Neuronal stem cell (in vitro differentiated cells): Measurements from ENCODE around the gene CREB5.

Experiments used
- DNase-seq: peaks from one replicate; pipeline ENCODE4 v3.0.0-alpha.2; 2013; ENCODE audit warnings: low spot score
- H2AFZ ChIP-seq: one replicate; pipeline ENCODE4 v1.6.1; 2013; ENCODE audit warnings: mild to moderate bottlenecking, low read length, inconsistent platforms
- H2AK5ac ChIP-seq: 2 replicates; pipeline ENCODE4 v1.6.1; 2013; ENCODE audit warnings: low read depth, mild to moderate bottlenecking, inconsistent platforms, low read length, moderate library complexity, mixed read lengths
- H2BK120ac ChIP-seq: 2 replicates; pipeline ENCODE4 v1.6.1; 2013; ENCODE audit warnings: low read depth, mild to moderate bottlenecking, inconsistent platforms, low read length, moderate library complexity, mixed read lengths
- H2BK12ac ChIP-seq: one replicate; pipeline ENCODE4 v1.6.1; 2013; ENCODE audit warnings: low read length, inconsistent platforms
- H2BK15ac ChIP-seq: 2 replicates; pipeline ENCODE4 v1.6.1; 2013; ENCODE audit warnings: mild to moderate bottlenecking, low read length, inconsistent platforms, mixed read lengths
- H2BK5ac ChIP-seq: one replicate; pipeline ENCODE4 v1.6.1; 2013; ENCODE audit warnings: inconsistent platforms, mild to moderate bottlenecking, low read length, moderate library complexity
- H3K14ac ChIP-seq: one replicate; pipeline ENCODE4 v1.6.1; 2013; ENCODE audit warnings: low read length, inconsistent platforms
- H3K18ac ChIP-seq: 2 replicates; pipeline ENCODE4 v1.6.1; 2013; ENCODE audit warnings: low read length, inconsistent platforms
- H3K23ac ChIP-seq: 2 replicates; pipeline ENCODE4 v1.6.1; 2013; ENCODE audit warnings: low read depth, mild to moderate bottlenecking, mixed read lengths, low read length, inconsistent platforms; ENCODE audit not compliant: poor library complexity
- H3K27ac ChIP-seq: replicated peaks from 3 replicates; pipeline ENCODE4 v1.5.1; 2013; ENCODE audit warnings: low read length, inconsistent platforms
- H3K27me3 ChIP-seq, 3 experiments: 2 replicates each; pipeline ENCODE4 v1.6.1; 2013; ENCODE audit warnings: low read length in 3 of 3, mild to moderate bottlenecking in 2 of 3, inconsistent platforms in 1 of 3, low read depth in 1 of 3, mixed read lengths in 1 of 3, moderate library complexity in 1 of 3; ENCODE audit not compliant: control insufficient read depth in 3 of 3, insufficient read depth in 3 of 3
- H3K36me3 ChIP-seq, 2 donors: replicated peaks in 1 of 2; 2 replicates each; pipeline ENCODE4 v1.6.1; 2013; ENCODE audit warnings: low read length in 2 of 2; ENCODE audit not compliant: control insufficient read depth in 2 of 2, insufficient read depth in 2 of 2
- H3K4ac ChIP-seq: 2 replicates; pipeline ENCODE4 v1.6.1; 2013; ENCODE audit warnings: inconsistent platforms, mild to moderate bottlenecking, low read length, moderate library complexity
- H3K4me1 ChIP-seq, 2 donors: 1 replicate in 1 of 2; 2 replicates in 1 of 2; pipeline ENCODE4 v1.6.1; 2013; ENCODE audit warnings: low read length in 2 of 2, low read depth in 1 of 2; ENCODE audit not compliant: control insufficient read depth in 2 of 2, insufficient read depth in 1 of 2
- H3K4me2 ChIP-seq: one replicate; pipeline ENCODE4 v1.6.1; 2013; ENCODE audit warnings: mild to moderate bottlenecking, low read length, inconsistent platforms; ENCODE audit not compliant: insufficient read depth, poor library complexity, severe bottlenecking
- H3K4me3 ChIP-seq, 2 donors: 2 replicates each; pipeline ENCODE4 v1.5.1; 2013; ENCODE audit warnings: low read length in 2 of 2, mild to moderate bottlenecking in 2 of 2, inconsistent platforms in 1 of 2, moderate library complexity in 1 of 2
- H3K79me1 ChIP-seq: one replicate; pipeline ENCODE4 v1.6.1; 2013; ENCODE audit warnings: low read depth, mild to moderate bottlenecking, inconsistent platforms, low read length, moderate library complexity
- H3K9ac ChIP-seq: one replicate; pipeline ENCODE4 v1.6.1; 2013; ENCODE audit warnings: mild to moderate bottlenecking, low read depth, low read length, inconsistent platforms; ENCODE audit not compliant: poor library complexity
- H3K9me3 ChIP-seq, 2 donors: replicated peaks in 1 of 2; 2 replicates each; pipeline versions ENCODE3 to v1.6.1; 2013; ENCODE audit warnings: low read length in 2 of 2, mild to moderate bottlenecking in 2 of 2, inconsistent platforms in 1 of 2, low read depth in 1 of 2, mixed read lengths in 1 of 2, moderate library complexity in 1 of 2; ENCODE audit not compliant: control insufficient read depth in 2 of 2, insufficient read depth in 1 of 2
- H4K8ac ChIP-seq: one replicate; pipeline ENCODE4 v1.6.1; 2013; ENCODE audit warnings: low read depth, mild to moderate bottlenecking, inconsistent platforms, low read length, moderate library complexity
- H4K91ac ChIP-seq: one replicate; pipeline ENCODE4 v1.6.1; 2013; ENCODE audit warnings: low read length, low read depth, mild to moderate bottlenecking, inconsistent platforms; ENCODE audit not compliant: poor library complexity
- WGBS, 2 donors: extraction: QIAGEN DNeasy Blood & Tissue Kit; methylation state at CpG; one replicate each; pipeline ENCODE4 v1.1.7; 2013; ENCODE audit warnings: missing lambda C conversion rate in 2 of 2, mixed read lengths in 1 of 2; ENCODE audit not compliant: insufficient read length in 2 of 2, insufficient replicate concordance in 1 of 2; ENCODE audit errors: extremely low coverage in 2 of 2; 5-methylcytosine and 5-hydroxymethylcytosine counted together

Gene CREB5

GRCh38 chr7:28724563-28724962 is 312.2 kb downstream of the CREB5 start:
- Histone ChIP-seq H4K8ac (no peak overlapping the region), H3K4me1 (peaks cover 16 to 47% of the 10 kb centered on the region in 2 donors), H2BK12ac (no peak overlapping the region), H3K4ac (no peak overlapping the region), H3K27me3 (no peaks in the 10 kb centered on the region), H2BK120ac (no peak overlapping the region), H2AFZ (no peak overlapping the region), H3K79me1 (no peaks in the 10 kb centered on the region), H3K23ac (no peak overlapping the region), H2BK5ac (no peak overlapping the region), H3K9me3 (no peaks in the 10 kb centered on the region), H2BK15ac (no peak overlapping the region), H2AK5ac (no peak overlapping the region), H4K91ac (no peak overlapping the region), H3K4me2 (no peak overlapping the region), H3K9ac (no peak overlapping the region), H3K27ac (no peak overlapping the region), H3K36me3 (peaks cover 0 to 44% of the 10 kb centered on the region in 2 donors), H3K4me3 (no peak overlapping the region), H3K18ac (no peak overlapping the region), H3K14ac (no peak overlapping the region)
- no CpG with 5 or more reads among the region's 1 CpG for WGBS, 2 donors
- DNase-seq = no peak

- H3K9ac ChIP-seq = no peak overlapping the region
- peaks cover 19 to 52% of the 10 kb centered on the region in 2 donors for H3K4me1 ChIP-seq
- H2BK15ac ChIP-seq = no peak overlapping the region
- H3K4me2 ChIP-seq = no peak overlapping the region
- H4K8ac ChIP-seq = no peak overlapping the region
- no peaks in the 10 kb centered on the region for H3K9me3 ChIP-seq
- no peak overlapping the region for H3K27ac ChIP-seq
- H2BK120ac ChIP-seq = no peak overlapping the region
- no peak for DNase-seq
- H2BK5ac ChIP-seq = no peak overlapping the region
- no peaks in the 10 kb centered on the region for H3K79me1 ChIP-seq
- no peaks in the 10 kb centered on the region for H3K27me3 ChIP-seq
- no CpG with 5 or more reads among the region's 3 CpGs for WGBS, 2 donors
- no peak overlapping the region for H2AK5ac ChIP-seq
- no peak overlapping the region for H3K4me3 ChIP-seq
- peaks cover 0 to 43% of the 10 kb centered on the region in 2 donors for H3K36me3 ChIP-seq
- no peak overlapping the region for H2AFZ ChIP-seq
- H3K23ac ChIP-seq = no peak overlapping the region
- no peak overlapping the region for H3K4ac ChIP-seq
- no peak overlapping the region for H2BK12ac ChIP-seq
- no peak overlapping the region for H3K14ac ChIP-seq
- H3K18ac ChIP-seq = no peak overlapping the region
- H4K91ac ChIP-seq = no peak overlapping the region
These were observed 312.8 kb downstream of the CREB5 start for GRCh38 chr7:28725045-28725642.

DNA sequence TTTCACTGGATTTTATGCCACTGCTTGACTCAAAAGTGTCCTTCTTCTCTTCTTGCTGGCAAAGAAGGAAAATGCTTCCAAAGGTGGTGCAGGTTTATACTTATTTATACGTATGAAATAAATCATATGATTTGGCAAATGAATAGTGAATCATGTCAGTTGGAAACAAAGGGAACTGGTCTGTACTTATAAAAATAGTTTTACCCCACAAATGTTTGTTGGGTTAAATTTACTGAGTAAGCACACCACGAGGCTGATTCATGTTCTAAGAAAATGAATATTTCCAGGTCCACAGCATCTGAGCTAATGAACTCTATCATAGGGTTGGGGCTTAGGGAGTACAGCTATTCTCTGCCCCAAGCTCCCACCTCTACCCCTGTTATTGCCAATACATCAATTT is 313.6 kb downstream of the CREB5 start:
- WGBS, 2 donors = no CpG with 5 or more reads among the region's 2 CpGs

GRCh38 chr7:28726555-28726954 is 314.2 kb downstream of the CREB5 start:
- peaks cover 0 to 29% of the 10 kb centered on the region in 2 donors for H3K36me3 ChIP-seq
- H3K79me1 ChIP-seq = no peaks in the 10 kb centered on the region
- H2BK12ac ChIP-seq = no peak overlapping the region
- no peak overlapping the region for H3K4ac ChIP-seq
- no peak overlapping the region for H4K91ac ChIP-seq
- H3K18ac ChIP-seq = no peak overlapping the region
- H3K9me3 ChIP-seq = peaks cover 0 to 2% of the 10 kb centered on the region in 2 donors
- H2BK15ac ChIP-seq = no peak overlapping the region
- H3K4me3 ChIP-seq = no peak overlapping the region
- no peak overlapping the region for H2BK120ac ChIP-seq
- no peak overlapping the region for H2AK5ac ChIP-seq
- H3K14ac ChIP-seq = no peak overlapping the region
- WGBS, 2 donors = no CpG with 5 or more reads among the region's 1 CpG
- H2BK5ac ChIP-seq = no peak overlapping the region
- H2AFZ ChIP-seq = no peak overlapping the region
- no peak overlapping the region for H3K23ac ChIP-seq
- H3K9ac ChIP-seq = no peak overlapping the region
- peaks cover 19 to 57% of the 10 kb centered on the region in 2 donors for H3K4me1 ChIP-seq
- no peak overlapping the region for H3K27ac ChIP-seq
- no peak overlapping the region for H4K8ac ChIP-seq
- H3K4me2 ChIP-seq = no peak overlapping the region
- DNase-seq = no peak
- no peaks in the 10 kb centered on the region for H3K27me3 ChIP-seq

More for the DNA sequence above, 313.6 kb downstream of the CREB5 start:
- Histone ChIP-seq H3K18ac (no peak overlapping the region), H4K8ac (no peak overlapping the region), H2AK5ac (no peak overlapping the region), H3K36me3 (peaks cover 0 to 36% of the 10 kb centered on the region in 2 donors), H2BK120ac (no peak overlapping the region), H3K9me3 (no peaks in the 10 kb centered on the region), H3K4me3 (no peak overlapping the region), H3K27me3 (no peaks in the 10 kb centered on the region), H2BK5ac (no peak overlapping the region), H3K4me1 (peaks cover 19 to 56% of the 10 kb centered on the region in 2 donors), H3K27ac (no peak overlapping the region), H3K14ac (no peak overlapping the region), H2BK15ac (no peak overlapping the region), H3K4ac (no peak overlapping the region), H4K91ac (no peak overlapping the region), H2BK12ac (no peak overlapping the region), H2AFZ (no peak overlapping the region), H3K9ac (no peak overlapping the region), H3K79me1 (no peaks in the 10 kb centered on the region), H3K23ac (no peak overlapping the region), H3K4me2 (no peak overlapping the region)
- DNase-seq = no peak
